Activated naive CD8-positive, alpha-beta T cell treated with anti-CD3 and anti-CD28 coated beads, Interleukin-2, amount 10 ng/mL, durations not matched to agents 7 days and 5 days (primary cell): ENCODE results near the gene ARHGEF25. TPM values are rescaled to one million over a fixed set of nuclear protein-coding genes. Genes with fewer than 3 reads are reported as not detected.

ENCODE experiments used
- ATAC-seq: fragments of 150-1000 bp; cut with Tn5 transposase; one replicate; pipeline ENCODE4 v1.10.0; 2021; ENCODE audit warnings: low read depth, moderate library complexity
- POLR2A ChIA-PET: fragments of 350-600 bp; sonication (Branson Sonifier 250); formaldehyde crosslinking; loops from one replicate; lab custom pipeline; 2021; ENCODE audit warnings: antibody characterized with exemption; lab: Charles Lee
- DNase-seq: peaks from one replicate; pipeline ENCODE4 v3.0.0; 2021
- H3K27ac Mint-ChIP-seq: one replicate; pipeline ENCODE4 v1.8.0; 2022; ENCODE audit warnings: mild to moderate bottlenecking, mixed read lengths
- H3K27me3 Mint-ChIP-seq: one replicate; pipeline ENCODE4 v1.8.0; 2022; ENCODE audit warnings: mild to moderate bottlenecking, moderate library complexity, mixed read lengths
- H3K36me3 Mint-ChIP-seq: one replicate; pipeline ENCODE4 v1.8.0; 2021; ENCODE audit warnings: mild to moderate bottlenecking, mixed read lengths
- H3K4me1 Mint-ChIP-seq: one replicate; pipeline ENCODE4 v1.8.0; 2021; ENCODE audit warnings: mixed read lengths
- H3K4me3 Mint-ChIP-seq: one replicate; pipeline ENCODE4 v1.8.0; 2022; ENCODE audit warnings: mild to moderate bottlenecking, moderate library complexity, mixed read lengths
- H3K9me3 Mint-ChIP-seq: one replicate; pipeline ENCODE4 v1.8.0; 2021; ENCODE audit warnings: mixed read lengths
- total RNA-seq, 2 experiments: library from RNA; stranded (reverse); gene quantifications; one replicate each; pipeline ENCODE4 v1.2.3, GENCODE V29; 2021

ARHGEF25 gene
- total RNA-seq, 2 experiments from 2014 or later, result 1.3 to 1.4 TPM

- Mint-ChIP-seq H3K4me3 (no peak overlapping the region), H3K27me3 (peaks cover 95% of the 10 kb centered on the region), H3K36me3 (no peaks in the 10 kb centered on the region), H3K9me3 (no peaks in the 10 kb centered on the region), H3K4me1 (peaks cover 26% of the 10 kb centered on the region), H3K27ac (no peak overlapping the region)
- DNase-seq (no peak), ATAC-seq (no peak)
- POLR2A ChIA-PET, result no interaction called here
Measured at GRCh38 chr12:57623811-57624390, 12.7 kb downstream of the ARHGEF25 start.

GRCh38 chr12:57624441-57625220 is 13.4 kb downstream of the ARHGEF25 start:
- ATAC-seq, result no peak
- no peak for DNase-seq
- peaks cover 97% of the 10 kb centered on the region for H3K27me3 Mint-ChIP-seq
- no peaks in the 10 kb centered on the region for H3K9me3 Mint-ChIP-seq
- no peaks in the 10 kb centered on the region for H3K36me3 Mint-ChIP-seq
- POLR2A ChIA-PET, result interaction anchor here (0.7 kb wide), 1 partner anchor 42 kb away, joined by 4 read pairs; no protein-coding TSS in a partner anchor
- no peak overlapping the region for H3K4me3 Mint-ChIP-seq
- H3K27ac Mint-ChIP-seq, result no peak overlapping the region
- H3K4me1 Mint-ChIP-seq, result peaks cover 21% of the 10 kb centered on the region

- no peaks in the 10 kb centered on the region for H3K36me3 Mint-ChIP-seq
- POLR2A ChIA-PET, result interaction anchor here (0.7 kb wide), 1 partner anchor 42 kb away, joined by 4 read pairs; no protein-coding TSS in a partner anchor
- H3K27ac Mint-ChIP-seq, result no peak overlapping the region
- H3K4me1 Mint-ChIP-seq, result peaks cover 18% of the 10 kb centered on the region
- H3K9me3 Mint-ChIP-seq, result no peaks in the 10 kb centered on the region
- peaks cover 97% of the 10 kb centered on the region for H3K27me3 Mint-ChIP-seq
- no peak overlapping the region for H3K4me3 Mint-ChIP-seq
- DNase-seq (no peak), ATAC-seq (no peak)
Measured at GRCh38 chr12:57625261-57626032, 14.2 kb downstream of the ARHGEF25 start.

- no peaks in the 10 kb centered on the region for H3K36me3 Mint-ChIP-seq
- POLR2A ChIA-PET, result no interaction called here
- peaks cover 97% of the 10 kb centered on the region for H3K27me3 Mint-ChIP-seq
- peaks cover 9% of the 10 kb centered on the region for H3K4me1 Mint-ChIP-seq
- DNase-seq, result no peak
- H3K27ac Mint-ChIP-seq, result no peak overlapping the region
- H3K4me3 Mint-ChIP-seq, result no peak overlapping the region
- no peaks in the 10 kb centered on the region for H3K9me3 Mint-ChIP-seq
- ATAC-seq, result no peak
Measured at GRCh38 chr12:57626111-57626920, 15.1 kb downstream of the ARHGEF25 start.

- POLR2A ChIA-PET, result no interaction called here
- Mint-ChIP-seq H3K27me3 (peaks cover 96% of the 10 kb centered on the region), H3K4me3 (no peak overlapping the region), H3K36me3 (no peaks in the 10 kb centered on the region), H3K9me3 (no peaks in the 10 kb centered on the region), H3K4me1 (peaks cover 7% of the 10 kb centered on the region), H3K27ac (no peak overlapping the region)
- no peak for ATAC-seq
- no peak for DNase-seq
Measured at GRCh38 chr12:57626921-57627445, 15.7 kb downstream of the ARHGEF25 start.

GRCh38 chr12:57627501-57628279 is 16.5 kb downstream of the ARHGEF25 start:
- peaks cover 8% of the 10 kb centered on the region for H3K4me1 Mint-ChIP-seq
- no peaks in the 10 kb centered on the region for H3K36me3 Mint-ChIP-seq
- DNase-seq (peak; percentile 59), ATAC-seq (peak; percentile 42)
- H3K4me3 Mint-ChIP-seq, result peak overlapping the region; percentile 48
- H3K27me3 Mint-ChIP-seq, result peaks cover 93% of the 10 kb centered on the region
- H3K27ac Mint-ChIP-seq, result no peak overlapping the region
- POLR2A ChIA-PET, result no interaction called here
- no peaks in the 10 kb centered on the region for H3K9me3 Mint-ChIP-seq

GRCh38 chr12:57628280-57629191 is 17.3 kb downstream of the ARHGEF25 start:
- ATAC-seq, result no peak
- H3K4me3 Mint-ChIP-seq, result peak overlapping the region; percentile 48
- POLR2A ChIA-PET, result no interaction called here

GRCh38 chr12:57629897-57630471 is 18.7 kb downstream of the ARHGEF25 start:
- peaks cover 80% of the 10 kb centered on the region for H3K27me3 Mint-ChIP-seq
- H3K4me1 Mint-ChIP-seq, result peaks cover 12% of the 10 kb centered on the region
- no peak for DNase-seq
- POLR2A ChIA-PET, result no interaction called here
- no peak overlapping the region for H3K4me3 Mint-ChIP-seq
- no peaks in the 10 kb centered on the region for H3K36me3 Mint-ChIP-seq
- H3K27ac Mint-ChIP-seq, result no peak overlapping the region
- ATAC-seq, result no peak
- H3K9me3 Mint-ChIP-seq, result no peaks in the 10 kb centered on the region

More at GRCh38 chr12:57628280-57629191, 17.3 kb downstream of the ARHGEF25 start:
- Mint-ChIP-seq H3K9me3 (no peaks in the 10 kb centered on the region), H3K4me1 (peaks cover 12% of the 10 kb centered on the region), H3K36me3 (no peaks in the 10 kb centered on the region), H3K27me3 (peaks cover 89% of the 10 kb centered on the region), H3K27ac (no peak overlapping the region)
- DNase-seq, result no peak

GRCh38 chr12:57630891-57631433 is 19.7 kb downstream of the ARHGEF25 start:
- H3K27ac Mint-ChIP-seq, result no peak overlapping the region
- H3K27me3 Mint-ChIP-seq, result peaks cover 73% of the 10 kb centered on the region
- ATAC-seq (no peak), DNase-seq (no peak)
- no peaks in the 10 kb centered on the region for H3K9me3 Mint-ChIP-seq
- H3K36me3 Mint-ChIP-seq, result no peaks in the 10 kb centered on the region
- POLR2A ChIA-PET, result no interaction called here
- peaks cover 12% of the 10 kb centered on the region for H3K4me1 Mint-ChIP-seq
- H3K4me3 Mint-ChIP-seq, result no peak overlapping the region

GRCh38 chr12:57631566-57632072 is 20.4 kb downstream of the ARHGEF25 start:
- no peak overlapping the region for H3K27ac Mint-ChIP-seq
- H3K36me3 Mint-ChIP-seq, result no peaks in the 10 kb centered on the region
- no peaks in the 10 kb centered on the region for H3K9me3 Mint-ChIP-seq
- H3K4me1 Mint-ChIP-seq, result peaks cover 12% of the 10 kb centered on the region
- H3K27me3 Mint-ChIP-seq, result peaks cover 69% of the 10 kb centered on the region
- POLR2A ChIA-PET, result no interaction called here
- peak overlapping the region; percentile 78 for H3K4me3 Mint-ChIP-seq
- ATAC-seq (no peak), DNase-seq (peak; percentile 28)
